Omental fat pad (tissue), 4 donors: Measurements from ENCODE around the gene CCDC183. TPM values are rescaled to one million over a fixed set of nuclear protein-coding genes. Genes with fewer than 3 reads are reported as not detected.
"Not testable (repeated sequence)": the region's sequence is repeated elsewhere in the genome, so short reads cannot be mapped to it uniquely, and the experiment has no call there.

ENCODE experiments used
- ATAC-seq: fragments of 150-250 bp; one replicate; pipeline ENCODE4 v1.9.1; 2016; ENCODE audit warnings: mild to moderate bottlenecking, moderate library complexity; ENCODE audit not compliant: low FRiP score
- DNase-seq: peaks from one replicate; pipeline ENCODE4 v3.0.0-alpha.2; 2019; ENCODE audit warnings: low spot score
- total RNA-seq, 4 donors: library from RNA; depleted of rRNA; stranded (reverse); fragments of >200 nt; gene quantifications; one replicate each; pipeline ENCODE4 v1.1.0, GENCODE V29; 2016
- TF ChIP-seq, protein P1 (sequence below), 3 donors: fragments of 450-650 bp; IDR thresholded peaks; one replicate each; pipeline ENCODE4 v1.5.1; 2016 to 2017; ENCODE audit warnings: antibody characterized with exemption in 3 of 3, mild to moderate bottlenecking in 3 of 3, moderate library complexity in 2 of 3

The CCDC183 gene
- total RNA-seq, 4 donors from 2014 or later: 1.5 to 2.8 (median 1.9) TPM

GRCh38 chr9:136829981-136830885 is 34.1 kb downstream of the CCDC183 start:
- DNase-seq (no peak), ATAC-seq (no peak)
- TF ChIP-seq, protein P1, sequence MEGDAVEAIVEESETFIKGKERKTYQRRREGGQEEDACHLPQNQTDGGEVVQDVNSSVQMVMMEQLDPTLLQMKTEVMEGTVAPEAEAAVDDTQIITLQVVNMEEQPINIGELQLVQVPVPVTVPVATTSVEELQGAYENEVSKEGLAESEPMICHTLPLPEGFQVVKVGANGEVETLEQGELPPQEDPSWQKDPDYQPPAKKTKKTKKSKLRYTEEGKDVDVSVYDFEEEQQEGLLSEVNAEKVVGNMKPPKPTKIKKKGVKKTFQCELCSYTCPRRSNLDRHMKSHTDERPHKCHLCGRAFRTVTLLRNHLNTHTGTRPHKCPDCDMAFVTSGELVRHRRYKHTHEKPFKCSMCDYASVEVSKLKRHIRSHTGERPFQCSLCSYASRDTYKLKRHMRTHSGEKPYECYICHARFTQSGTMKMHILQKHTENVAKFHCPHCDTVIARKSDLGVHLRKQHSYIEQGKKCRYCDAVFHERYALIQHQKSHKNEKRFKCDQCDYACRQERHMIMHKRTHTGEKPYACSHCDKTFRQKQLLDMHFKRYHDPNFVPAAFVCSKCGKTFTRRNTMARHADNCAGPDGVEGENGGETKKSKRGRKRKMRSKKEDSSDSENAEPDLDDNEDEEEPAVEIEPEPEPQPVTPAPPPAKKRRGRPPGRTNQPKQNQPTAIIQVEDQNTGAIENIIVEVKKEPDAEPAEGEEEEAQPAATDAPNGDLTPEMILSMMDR (IDR thresholded peaks at IDR 0.05): no peak

DNA sequence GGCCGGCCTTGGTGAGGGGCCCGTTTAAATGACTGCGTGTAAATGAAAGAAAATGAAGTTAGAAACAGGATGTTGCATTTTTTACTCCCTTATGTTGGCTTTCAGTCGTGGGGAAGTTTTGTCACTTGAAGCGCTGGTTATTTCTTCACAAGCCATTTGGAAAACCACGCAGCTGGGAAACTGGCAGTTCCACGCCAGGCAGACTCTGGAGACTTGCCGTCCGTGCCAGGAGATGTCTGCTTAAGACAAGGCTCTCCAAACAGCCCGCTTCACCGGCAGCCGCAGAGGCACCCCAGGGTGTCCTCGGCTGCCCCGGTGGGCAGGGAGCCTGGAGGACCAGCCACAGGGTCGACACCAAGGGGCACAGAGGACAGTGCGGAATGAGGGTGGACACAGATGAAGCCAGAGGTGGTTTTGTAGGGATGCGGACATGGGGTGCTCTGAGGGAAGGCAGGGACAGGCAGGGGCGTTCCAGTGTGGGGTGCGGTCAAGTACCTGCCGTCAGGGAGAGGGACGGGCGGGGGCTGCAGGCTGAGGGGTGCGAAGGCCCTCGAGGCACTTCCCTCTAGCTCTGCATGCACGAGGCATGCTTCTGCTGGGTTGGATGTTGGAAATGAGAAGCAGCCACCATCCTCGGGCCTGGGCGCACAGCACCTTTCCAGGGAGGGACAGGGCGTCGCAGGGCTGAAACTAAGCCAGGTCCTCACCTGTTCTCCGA is 35.0 kb downstream of the CCDC183 start:
- no peak for DNase-seq
- TF ChIP-seq, protein P1 (IDR thresholded peaks at IDR 0.05): no peak
- no peak for ATAC-seq

DNA sequence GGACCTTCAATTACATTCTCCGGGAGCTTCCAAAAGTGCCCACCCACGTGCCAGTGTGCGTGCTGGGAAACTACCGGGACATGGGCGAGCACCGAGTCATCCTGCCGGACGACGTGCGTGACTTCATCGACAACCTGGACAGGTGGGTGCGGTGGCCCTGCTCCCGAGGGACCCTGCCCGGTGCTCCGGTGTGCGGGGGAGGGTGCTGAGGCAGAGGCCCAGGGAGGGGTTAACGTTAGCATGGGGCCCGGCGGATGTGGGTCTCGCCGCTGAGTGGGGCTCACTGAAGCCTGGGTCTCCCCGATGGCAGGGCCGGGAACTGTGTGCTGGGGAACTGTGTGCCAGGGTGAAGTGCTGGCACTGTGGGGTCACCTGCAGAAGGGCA is 35.6 kb downstream of the CCDC183 start:
- no peak for ATAC-seq
- TF ChIP-seq, protein P1 (IDR thresholded peaks at IDR 0.05): no peak
- no peak for DNase-seq

- ATAC-seq (no peak), DNase-seq (no peak)
- TF ChIP-seq, protein P1 (IDR thresholded peaks at IDR 0.05): no peak
Measured at GRCh38 chr9:136832581-136832980, 36.4 kb downstream of the CCDC183 start.

DNA sequence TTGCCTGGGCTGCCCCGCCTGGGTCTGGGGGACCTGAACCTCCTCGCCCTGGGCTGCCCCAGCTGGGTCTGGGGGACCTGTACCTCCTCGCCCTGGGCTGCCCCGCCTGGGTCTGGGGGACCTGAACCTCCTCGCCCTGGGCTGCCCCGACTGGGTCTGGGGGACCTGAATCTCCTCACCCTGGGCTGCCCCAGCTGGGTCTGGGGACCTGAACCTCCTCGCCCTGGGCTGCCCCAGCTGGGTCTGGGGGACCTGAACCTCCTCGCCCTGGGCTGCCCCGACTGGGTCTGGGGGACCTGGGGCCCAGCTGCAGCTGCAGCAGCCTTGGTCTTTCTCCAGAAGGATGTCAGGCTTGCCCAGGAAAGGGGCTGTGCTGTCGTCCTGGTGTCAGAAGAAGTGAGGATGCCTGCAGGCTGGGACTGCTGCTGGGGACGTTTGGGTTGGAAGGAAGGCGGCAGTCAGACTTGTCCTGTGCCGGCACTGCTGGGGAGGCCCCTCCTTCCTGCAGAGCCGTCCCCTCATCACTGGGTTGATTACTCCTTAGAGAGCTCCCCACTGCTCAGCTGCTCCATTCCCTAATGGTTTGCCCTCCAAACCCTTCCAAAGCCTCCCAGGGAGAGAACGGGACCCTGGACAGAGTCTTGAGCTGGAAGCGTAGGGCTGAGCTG is 37.4 kb downstream of the CCDC183 start:
- not testable (repeated sequence) for ATAC-seq, DNase-seq

GRCh38 chr9:136835162-136835931 is 39.2 kb downstream of the CCDC183 start:
- no peak for ATAC-seq
- no peak for DNase-seq
- TF ChIP-seq, protein P1 (IDR thresholded peaks at IDR 0.05): no peak
